Endodermal cell (in vitro differentiated cells): Measurements from ENCODE around the gene ZC3H18. TPM values are rescaled to one million over a fixed set of nuclear protein-coding genes. Genes with fewer than 3 reads are reported as not detected.

ENCODE experiments used
- DNase-seq: peaks from one replicate; pipeline ENCODE4 v3.0.0-alpha.2; 2017
- H3K27ac ChIP-seq: 2 replicates; pipeline ENCODE4 v1.5.1; 2013; ENCODE audit warnings: mild to moderate bottlenecking, low read depth, low read length, moderate library complexity
- H3K27me3 ChIP-seq: 2 replicates; pipeline ENCODE4 v1.6.1; 2013; ENCODE audit warnings: mild to moderate bottlenecking, low read length, moderate library complexity; ENCODE audit not compliant: insufficient read depth, control insufficient read depth, poor library complexity, severe bottlenecking
- H3K36me3 ChIP-seq: 2 replicates; pipeline ENCODE4 v1.7.0; 2013; ENCODE audit warnings: mild to moderate bottlenecking, low read length, moderate library complexity; ENCODE audit not compliant: control insufficient read depth, insufficient read depth
- H3K4me1 ChIP-seq: one replicate; pipeline ENCODE4 v1.7.0; 2013; ENCODE audit warnings: low read length; ENCODE audit not compliant: control insufficient read depth, insufficient read depth
- H3K4me3 ChIP-seq: 2 replicates; pipeline ENCODE4 v1.5.1; 2013; ENCODE audit warnings: mild to moderate bottlenecking, low read length, moderate library complexity
- H3K9ac ChIP-seq: 2 replicates; pipeline ENCODE4 v1.6.1; 2013; ENCODE audit warnings: mild to moderate bottlenecking, low read length, moderate library complexity; ENCODE audit not compliant: poor library complexity, severe bottlenecking; ENCODE audit errors: extremely low read depth
- H3K9me3 ChIP-seq: 2 replicates; pipeline ENCODE4 v1.6.1; 2013; ENCODE audit warnings: mild to moderate bottlenecking, low read length, moderate library complexity; ENCODE audit not compliant: control insufficient read depth
- H3K27ac Mint-ChIP-seq: 2 replicates; pipeline ENCODE4 v1.8.0; 2020; ENCODE audit warnings: mixed read lengths
- H3K27me3 Mint-ChIP-seq: 2 replicates; pipeline ENCODE4 v1.8.0; 2021; ENCODE audit warnings: mild to moderate bottlenecking, mixed read lengths; ENCODE audit not compliant: insufficient read depth
- H3K36me3 Mint-ChIP-seq: 2 replicates; pipeline ENCODE4 v1.8.0; 2020; ENCODE audit warnings: low read depth, mixed read lengths
- H3K4me1 Mint-ChIP-seq: 2 replicates; pipeline ENCODE4 v1.8.0; 2020; ENCODE audit warnings: mixed read lengths
- H3K4me3 Mint-ChIP-seq: 2 replicates; pipeline ENCODE4 v1.8.0; 2020; ENCODE audit warnings: mild to moderate bottlenecking, moderate library complexity, mixed read lengths
- H3K9me3 Mint-ChIP-seq: 2 replicates; pipeline ENCODE4 v1.8.0; 2020; ENCODE audit warnings: mild to moderate bottlenecking, mixed read lengths
- WGBS, 2 experiments: methylation state at CpG; one replicate each; pipeline versions ENCODE4 v1.1.5 to v1.1.7; 2013; ENCODE audit warnings: missing lambda C conversion rate in 2 of 2, mixed read lengths in 1 of 2; ENCODE audit not compliant: insufficient coverage in 1 of 2, insufficient read length in 1 of 2; 5-methylcytosine and 5-hydroxymethylcytosine counted together
- total RNA-seq, 2 donors: library from RNA; stranded (reverse); fragmentation: NEBNext Ultra II Directional in 1 of 2; extraction: Animal tissue kit (Norgen Biotek cat#: 25700) in 1 of 2; gene quantifications; 2 replicates in 1 of 2; 3 replicates in 1 of 2; pipeline ENCODE4 v1.2.1, GENCODE V29; 2021
- TF ChIP-seq, protein P1 (sequence below): fragments of 200-600 bp; sonication (generic); conservative IDR thresholded peaks from 2 replicates; pipeline ENCODE4 v1.5.0; 2021; ENCODE audit warnings: antibody characterized with exemption, mild to moderate bottlenecking

ZC3H18 gene
- total RNA-seq, 2 donors from 2014 or later, result 75.4 to 76.6 TPM

DNA sequence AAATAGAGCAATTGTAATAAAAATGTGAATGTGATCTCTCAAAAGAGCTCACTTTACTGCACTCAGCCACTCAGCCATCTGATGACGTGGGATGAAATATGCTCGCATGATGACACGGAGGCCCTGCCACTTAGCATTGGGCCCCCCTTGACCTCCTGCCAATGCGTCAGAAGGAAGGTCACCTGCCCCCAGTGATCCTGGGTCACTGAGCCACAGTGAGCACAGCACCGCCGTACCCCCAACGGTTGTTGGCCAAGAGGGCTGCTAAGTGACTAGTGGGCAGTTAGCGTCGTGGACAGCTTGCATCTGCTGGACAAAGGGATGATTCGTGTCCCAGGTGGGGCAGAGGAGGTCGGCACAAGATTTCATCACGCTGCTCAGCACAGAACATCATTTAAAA is 22.9 kb downstream of the ZC3H18 start:
- H3K27ac Mint-ChIP-seq, result peak overlapping the region; percentile 74
- H3K9ac ChIP-seq, result no peak overlapping the region
- H3K4me3 Mint-ChIP-seq, result no peak overlapping the region
- no peaks in the 10 kb centered on the region for H3K9me3 ChIP-seq
- peaks cover 68% of the 10 kb centered on the region for H3K36me3 ChIP-seq
- no peak overlapping the region for H3K4me3 ChIP-seq
- no peaks in the 10 kb centered on the region for H3K27me3 Mint-ChIP-seq
- 94 to 97% methylated on average over 12 of the region's 12 CpGs for WGBS, 2 experiments
- peaks cover 68% of the 10 kb centered on the region for H3K36me3 Mint-ChIP-seq
- no peaks in the 10 kb centered on the region for H3K27me3 ChIP-seq
- no peaks in the 10 kb centered on the region for H3K9me3 Mint-ChIP-seq
- H3K4me1 Mint-ChIP-seq, result no peaks in the 10 kb centered on the region
- H3K27ac ChIP-seq, result no peak overlapping the region
- DNase-seq, result no peak
- no peaks in the 10 kb centered on the region for H3K4me1 ChIP-seq
- TF ChIP-seq, protein P1, sequence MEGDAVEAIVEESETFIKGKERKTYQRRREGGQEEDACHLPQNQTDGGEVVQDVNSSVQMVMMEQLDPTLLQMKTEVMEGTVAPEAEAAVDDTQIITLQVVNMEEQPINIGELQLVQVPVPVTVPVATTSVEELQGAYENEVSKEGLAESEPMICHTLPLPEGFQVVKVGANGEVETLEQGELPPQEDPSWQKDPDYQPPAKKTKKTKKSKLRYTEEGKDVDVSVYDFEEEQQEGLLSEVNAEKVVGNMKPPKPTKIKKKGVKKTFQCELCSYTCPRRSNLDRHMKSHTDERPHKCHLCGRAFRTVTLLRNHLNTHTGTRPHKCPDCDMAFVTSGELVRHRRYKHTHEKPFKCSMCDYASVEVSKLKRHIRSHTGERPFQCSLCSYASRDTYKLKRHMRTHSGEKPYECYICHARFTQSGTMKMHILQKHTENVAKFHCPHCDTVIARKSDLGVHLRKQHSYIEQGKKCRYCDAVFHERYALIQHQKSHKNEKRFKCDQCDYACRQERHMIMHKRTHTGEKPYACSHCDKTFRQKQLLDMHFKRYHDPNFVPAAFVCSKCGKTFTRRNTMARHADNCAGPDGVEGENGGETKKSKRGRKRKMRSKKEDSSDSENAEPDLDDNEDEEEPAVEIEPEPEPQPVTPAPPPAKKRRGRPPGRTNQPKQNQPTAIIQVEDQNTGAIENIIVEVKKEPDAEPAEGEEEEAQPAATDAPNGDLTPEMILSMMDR, result no peak

DNA sequence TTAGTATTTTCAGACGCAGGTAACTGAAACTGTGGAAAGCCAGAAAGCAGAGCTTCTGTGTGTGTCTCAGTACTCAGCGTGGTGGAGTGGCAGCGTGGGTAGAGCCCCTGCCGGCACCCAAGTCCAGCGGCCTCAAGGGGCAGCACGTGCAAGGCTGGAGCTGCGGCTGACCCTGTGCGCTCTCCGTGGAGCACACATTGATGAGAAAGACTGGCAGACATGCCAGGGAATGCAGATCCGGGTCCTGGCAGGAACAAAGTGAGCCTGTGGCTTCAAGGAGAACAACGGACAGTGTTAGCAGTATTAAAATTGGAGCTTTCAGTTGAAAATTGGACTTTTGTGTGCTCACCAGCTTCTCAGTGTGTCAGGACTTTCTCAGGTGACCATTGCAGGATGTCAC is 23.3 kb downstream of the ZC3H18 start:
- H3K27ac ChIP-seq, result no peak overlapping the region
- H3K9ac ChIP-seq, result no peak overlapping the region
- TF ChIP-seq, protein P1, result peak; percentile 26
- peak overlapping the region; percentile 74 for H3K27ac Mint-ChIP-seq
- no peaks in the 10 kb centered on the region for H3K9me3 Mint-ChIP-seq
- peaks cover 68% of the 10 kb centered on the region for H3K36me3 Mint-ChIP-seq
- no peak for DNase-seq
- no peaks in the 10 kb centered on the region for H3K9me3 ChIP-seq
- no peak overlapping the region for H3K4me3 Mint-ChIP-seq
- WGBS, 2 experiments, result 85 to 93% methylated on average over 9 to 11 of the region's 11 CpGs
- no peaks in the 10 kb centered on the region for H3K4me1 Mint-ChIP-seq
- H3K36me3 ChIP-seq, result peaks cover 68% of the 10 kb centered on the region
- H3K4me1 ChIP-seq, result no peaks in the 10 kb centered on the region
- H3K27me3 Mint-ChIP-seq, result no peaks in the 10 kb centered on the region
- H3K27me3 ChIP-seq, result no peaks in the 10 kb centered on the region
- H3K4me3 ChIP-seq, result no peak overlapping the region

DNA sequence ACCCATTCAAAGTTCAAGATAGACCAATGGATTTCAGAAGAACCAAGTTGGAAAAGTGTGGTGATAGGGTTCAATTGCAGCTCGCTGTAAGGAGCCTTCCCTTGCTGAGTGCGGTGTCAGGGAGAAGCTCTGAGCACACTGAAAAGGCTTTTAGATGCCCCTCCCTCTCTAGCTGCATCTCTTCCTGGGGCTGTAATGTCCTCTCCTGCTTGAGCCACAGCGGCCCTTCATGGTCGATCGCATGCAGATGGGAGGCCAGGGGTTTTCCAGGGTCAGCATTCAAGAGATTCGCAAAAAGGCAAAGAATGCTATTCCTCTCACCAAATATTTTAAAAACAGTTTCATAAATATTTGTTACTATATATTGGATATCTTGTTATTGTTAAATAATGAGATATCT is 23.7 kb downstream of the ZC3H18 start:
- no peaks in the 10 kb centered on the region for H3K9me3 ChIP-seq
- Mint-ChIP-seq H3K27me3 (no peaks in the 10 kb centered on the region), H3K4me3 (no peak overlapping the region), H3K4me1 (no peaks in the 10 kb centered on the region), H3K9me3 (no peaks in the 10 kb centered on the region), H3K36me3 (peaks cover 65% of the 10 kb centered on the region), H3K27ac (peak overlapping the region; percentile 74)
- TF ChIP-seq, protein P1, result no peak
- H3K27me3 ChIP-seq, result no peaks in the 10 kb centered on the region
- H3K27ac ChIP-seq, result no peak overlapping the region
- H3K4me1 ChIP-seq, result no peaks in the 10 kb centered on the region
- no peak overlapping the region for H3K9ac ChIP-seq
- 95 to 96% methylated on average over 3 to 5 of the region's 6 CpGs for WGBS, 2 experiments
- H3K36me3 ChIP-seq, result peaks cover 68% of the 10 kb centered on the region
- H3K4me3 ChIP-seq, result no peak overlapping the region
- DNase-seq, result no peak
